Measurements from ENCODE around the gene GYPC.
"Not testable (repeated sequence)": the region's sequence is repeated elsewhere in the genome, so short reads cannot be mapped to it uniquely, and the experiment has no call there.

GYPC gene

GRCh38 chr2:126707941-126708340 is 52.0 kb downstream of the GYPC start:
- Histone ChIP-seq H3K27ac (ENCODE audit: low read length) (no peak overlapping the region), H4K20me1 (ENCODE audit: insufficient read depth, low read length) (no peaks in the 10 kb centered on the region), H3K4me3 (ENCODE audit: low read length) (no peak overlapping the region), H3K27me3 (ENCODE audit: low read depth, low read length) (0 out of 2 replicates have a peak, but pooled peaks cover 6% of the 10 kb centered on the region), H3K9ac (ENCODE audit: low read length) (no peak overlapping the region), H3K4me1 (ENCODE audit: low read length) (no peaks in the 10 kb centered on the region), H3K9me3 (ENCODE audit: insufficient read depth, low read length) (no peaks in the 10 kb centered on the region), H3K79me2 (ENCODE audit: low read length) (no peaks in the 10 kb centered on the region), H2AFZ (ENCODE audit: low read depth, low read length) (no peak overlapping the region), H3K36me3 (replicated peaks; ENCODE audit: low read depth, low read length) (no peaks in the 10 kb centered on the region), H3K4me2 (ENCODE audit: low read length) (no peak overlapping the region)
- no peak for TF ChIP-seq CTCF (IDR thresholded peaks at IDR 0.05; ENCODE audit: low read depth, low read length)
- no peak for TF ChIP-seq EZH2phosphoT487 (IDR thresholded peaks at IDR 0.05; ENCODE audit: low read depth)

GRCh38 chr2:126714191-126714965 is 58.4 kb downstream of the GYPC start:
- no peak overlapping the region; the same call in 1 of the 2 replicates for H2AFZ ChIP-seq (ENCODE audit: low read depth, low read length)
- no peaks in the 10 kb centered on the region for H3K9me3 ChIP-seq (ENCODE audit: insufficient read depth, low read length)
- no peak overlapping the region for H3K4me3 ChIP-seq (ENCODE audit: low read length)
- H3K27ac ChIP-seq (ENCODE audit: low read length): no peak overlapping the region
- no peaks in the 10 kb centered on the region for H4K20me1 ChIP-seq (ENCODE audit: insufficient read depth, low read length)
- TF ChIP-seq CTCF (IDR thresholded peaks at IDR 0.05; ENCODE audit: low read depth, low read length): no peak
- no peak for TF ChIP-seq EZH2phosphoT487 (IDR thresholded peaks at IDR 0.05; ENCODE audit: low read depth)
- no peak overlapping the region for H3K4me2 ChIP-seq (ENCODE audit: low read length)
- 0 out of 2 replicates have a peak, but pooled peaks cover 6% of the 10 kb centered on the region for H3K27me3 ChIP-seq (ENCODE audit: low read depth, low read length)
- H3K79me2 ChIP-seq (ENCODE audit: low read length): no peaks in the 10 kb centered on the region
- H3K36me3 ChIP-seq (replicated peaks; ENCODE audit: low read depth, low read length): no peaks in the 10 kb centered on the region
- no peaks in the 10 kb centered on the region for H3K4me1 ChIP-seq (ENCODE audit: low read length)
- H3K9ac ChIP-seq (ENCODE audit: low read length): no peak overlapping the region

- H3K9ac ChIP-seq (ENCODE audit: low read length): no peak overlapping the region
- no peak overlapping the region for H3K4me2 ChIP-seq (ENCODE audit: low read length)
- no peak overlapping the region for H3K4me3 ChIP-seq (ENCODE audit: low read length)
- H3K36me3 ChIP-seq (replicated peaks; ENCODE audit: low read depth, low read length): no peaks in the 10 kb centered on the region
- H3K4me1 ChIP-seq (ENCODE audit: low read length): no peaks in the 10 kb centered on the region
- no peaks in the 10 kb centered on the region for H3K79me2 ChIP-seq (ENCODE audit: low read length)
- TF ChIP-seq EZH2phosphoT487 (IDR thresholded peaks at IDR 0.05; ENCODE audit: low read depth) (no peak), CTCF (IDR thresholded peaks at IDR 0.05; ENCODE audit: low read depth, low read length) (no peak)
- H3K27ac ChIP-seq (ENCODE audit: low read length): no peak overlapping the region
- H3K9me3 ChIP-seq (ENCODE audit: insufficient read depth, low read length): no peaks in the 10 kb centered on the region
- H2AFZ ChIP-seq (ENCODE audit: low read depth, low read length): no peak overlapping the region
- H4K20me1 ChIP-seq (ENCODE audit: insufficient read depth, low read length): no peaks in the 10 kb centered on the region
- H3K27me3 ChIP-seq (ENCODE audit: low read depth, low read length): 0 out of 2 replicates have a peak, but pooled peaks cover 6% of the 10 kb centered on the region
Observed at GRCh38 chr2:126715111-126715510, 59.2 kb downstream of the GYPC start.

- no peaks in the 10 kb centered on the region for H3K36me3 ChIP-seq (replicated peaks; ENCODE audit: low read depth, low read length)
- no peak overlapping the region for H3K4me3 ChIP-seq (ENCODE audit: low read length)
- H3K79me2 ChIP-seq (ENCODE audit: low read length): no peaks in the 10 kb centered on the region
- H3K9me3 ChIP-seq (ENCODE audit: insufficient read depth, low read length): no peaks in the 10 kb centered on the region
- H4K20me1 ChIP-seq (ENCODE audit: insufficient read depth, low read length): no peaks in the 10 kb centered on the region
- H3K4me2 ChIP-seq (ENCODE audit: low read length): no peak overlapping the region
- no peak overlapping the region for H3K9ac ChIP-seq (ENCODE audit: low read length)
- H3K27me3 ChIP-seq (ENCODE audit: low read depth, low read length): 0 out of 2 replicates have a peak, but pooled peaks cover 6% of the 10 kb centered on the region
- H3K27ac ChIP-seq (ENCODE audit: low read length): no peak overlapping the region
- no peak overlapping the region for H2AFZ ChIP-seq (ENCODE audit: low read depth, low read length)
- no peak for TF ChIP-seq EZH2phosphoT487 (IDR thresholded peaks at IDR 0.05; ENCODE audit: low read depth)
- no peak for TF ChIP-seq CTCF (IDR thresholded peaks at IDR 0.05; ENCODE audit: low read depth, low read length)
- no peaks in the 10 kb centered on the region for H3K4me1 ChIP-seq (ENCODE audit: low read length)
Observed at GRCh38 chr2:126715576-126716406, 59.8 kb downstream of the GYPC start.

- H3K36me3 ChIP-seq (replicated peaks; ENCODE audit: low read depth, low read length); H2AFZ ChIP-seq (ENCODE audit: low read depth, low read length); H3K4me2 ChIP-seq (ENCODE audit: low read length); H3K9me3 ChIP-seq (ENCODE audit: insufficient read depth, low read length); H3K4me1 ChIP-seq (ENCODE audit: low read length); H3K4me3 ChIP-seq (ENCODE audit: low read length); H3K27me3 ChIP-seq (ENCODE audit: low read depth, low read length); H3K79me2 ChIP-seq (ENCODE audit: low read length); H3K27ac ChIP-seq (ENCODE audit: low read length); H4K20me1 ChIP-seq (ENCODE audit: insufficient read depth, low read length); H3K9ac ChIP-seq (ENCODE audit: low read length): not testable (repeated sequence)
Observed at GRCh38 chr2:126717277-126717676, 61.3 kb downstream of the GYPC start.
